SK-N-SH treated with all-trans-retinoic acid at 6 μM for 48 hours (cell line): Measurements from ENCODE around the gene XPR1.

ENCODE experiments used
- ARNTL ChIP-seq: fragments of 450-650 bp; formaldehyde crosslinking; IDR thresholded peaks from 2 replicates; pipeline ENCODE4 v1.5.0; 2020; ENCODE audit warnings: low read depth, mild to moderate bottlenecking, moderate library complexity, borderline replicate concordance
- TCF4 ChIP-seq: fragments of 250-450 bp; sonication (Bioruptor Pico); IDR thresholded peaks from 2 replicates; pipeline ENCODE4 v1.8.0; 2021; ENCODE audit warnings: mild to moderate bottlenecking, moderate library complexity, borderline replicate concordance
- TF ChIP-seq, protein P1 (sequence below): fragments of 250-450 bp; sonication (Bioruptor Pico); IDR thresholded peaks from 2 replicates; pipeline ENCODE4 v1.8.0; 2020; ENCODE audit warnings: mild to moderate bottlenecking, moderate library complexity, borderline replicate concordance

GRCh38 chr1:180606155-180606554 lies 25.7 kb upstream of the XPR1 start:
- TF ChIP-seq TCF4 (CRISPR knock-in tag), result no peak
- TF ChIP-seq, protein P1, sequence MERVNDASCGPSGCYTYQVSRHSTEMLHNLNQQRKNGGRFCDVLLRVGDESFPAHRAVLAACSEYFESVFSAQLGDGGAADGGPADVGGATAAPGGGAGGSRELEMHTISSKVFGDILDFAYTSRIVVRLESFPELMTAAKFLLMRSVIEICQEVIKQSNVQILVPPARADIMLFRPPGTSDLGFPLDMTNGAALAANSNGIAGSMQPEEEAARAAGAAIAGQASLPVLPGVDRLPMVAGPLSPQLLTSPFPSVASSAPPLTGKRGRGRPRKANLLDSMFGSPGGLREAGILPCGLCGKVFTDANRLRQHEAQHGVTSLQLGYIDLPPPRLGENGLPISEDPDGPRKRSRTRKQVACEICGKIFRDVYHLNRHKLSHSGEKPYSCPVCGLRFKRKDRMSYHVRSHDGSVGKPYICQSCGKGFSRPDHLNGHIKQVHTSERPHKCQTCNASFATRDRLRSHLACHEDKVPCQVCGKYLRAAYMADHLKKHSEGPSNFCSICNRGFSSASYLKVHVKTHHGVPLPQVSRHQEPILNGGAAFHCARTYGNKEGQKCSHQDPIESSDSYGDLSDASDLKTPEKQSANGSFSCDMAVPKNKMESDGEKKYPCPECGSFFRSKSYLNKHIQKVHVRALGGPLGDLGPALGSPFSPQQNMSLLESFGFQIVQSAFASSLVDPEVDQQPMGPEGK, result no peak
- TF ChIP-seq ARNTL, result no peak
